ENCODE results near the gene ACO1. TPM values are rescaled to one million over a fixed set of nuclear protein-coding genes. Genes with fewer than 3 reads are reported as not detected.

The ACO1 gene
- polyA plus RNA-seq, 1 donor (not counting 4 experiments of a cell fraction or from before 2014, with no cell fraction given) = 29.2 TPM

GRCh38 chr9:32413424-32413823, 29.0 kb downstream of the ACO1 start:
- no peak for TF ChIP-seq CTCF (optimal IDR thresholded peaks at IDR 0.05 in 1 of 3, IDR thresholded peaks at IDR 0.05 in 1 of 3, conservative IDR thresholded peaks at IDR 0.05 in 1 of 3; ENCODE audit: extremely low read depth in 1 of 3, insufficient read depth in 2 of 3, low read length in 3 of 3)
- TF ChIP-seq EZH2 (IDR thresholded peaks at IDR 0.05; ENCODE audit: low read length) = no peak
- H3K9ac ChIP-seq (ENCODE audit: control insufficient read depth, extremely low read depth, insufficient read depth, low read length) = no peak overlapping the region
- no peaks in the 10 kb centered on the region for H4K20me1 ChIP-seq (ENCODE audit: control insufficient read depth, extremely low read depth, insufficient read depth, low read length)
- no peaks in the 10 kb centered on the region for H3K9me3 ChIP-seq (ENCODE audit: control insufficient read depth, low read depth, low read length)
- no peaks in the 10 kb centered on the region for H3K79me2 ChIP-seq (ENCODE audit: control insufficient read depth, insufficient read depth, low read length)
- H3K4me3 ChIP-seq (ENCODE audit: control insufficient read depth in 2 of 3, extremely low read depth in 1 of 3, insufficient read depth in 2 of 3, low read depth in 1 of 3, low read length in 3 of 3) = no peak overlapping the region
- peaks cover 2 to 6% of the 10 kb centered on the region in 2 experiments for H3K36me3 ChIP-seq (ENCODE audit: control insufficient read depth in 2 of 2, extremely low read depth in 1 of 2, insufficient read depth in 2 of 2, low read length in 2 of 2)
- FAIRE-seq = no peak
- H3K27me3 ChIP-seq (ENCODE audit: control insufficient read depth, extremely low read depth, insufficient read depth, low read length) = no peaks in the 10 kb centered on the region
- H3K4me1 ChIP-seq (ENCODE audit: control insufficient read depth, extremely low read depth, insufficient read depth, low read length) = no peaks in the 10 kb centered on the region
- H2AFZ ChIP-seq (ENCODE audit: control insufficient read depth, low read length) = no peak overlapping the region
- DNase-seq (ENCODE audit: low read depth, low spot score) = no peak
- H3K27ac ChIP-seq (ENCODE audit: control insufficient read depth, insufficient read depth, low read length) = no peak overlapping the region
- dilution Hi-C loops (cut with MboI; ENCODE audit: extremely low pct_ligation_motif_present, low sequenced_read_pairs) = no loop called here
- H3K9me1 ChIP-seq (ENCODE audit: control insufficient read depth, extremely low read depth, insufficient read depth, low read length) = no peaks in the 10 kb centered on the region
- H3K4me2 ChIP-seq (ENCODE audit: control insufficient read depth, extremely low read depth, insufficient read depth, low read depth, low read length) = no peak overlapping the region

GRCh38 chr9:32414856-32415255, 30.4 kb downstream of the ACO1 start:
- no peak overlapping the region for H3K9ac ChIP-seq (ENCODE audit: control insufficient read depth, extremely low read depth, insufficient read depth, low read length)
- H3K4me2 ChIP-seq (ENCODE audit: control insufficient read depth, extremely low read depth, insufficient read depth, low read depth, low read length) = no peak overlapping the region
- DNase-seq (ENCODE audit: low read depth, low spot score) (no peak), FAIRE-seq (no peak)
- H3K27ac ChIP-seq (ENCODE audit: control insufficient read depth, insufficient read depth, low read length) = no peak overlapping the region
- H3K79me2 ChIP-seq (ENCODE audit: control insufficient read depth, insufficient read depth, low read length) = no peaks in the 10 kb centered on the region
- H3K27me3 ChIP-seq (ENCODE audit: control insufficient read depth, extremely low read depth, insufficient read depth, low read length) = no peaks in the 10 kb centered on the region
- peaks cover 4 to 5% of the 10 kb centered on the region in 2 experiments for H3K36me3 ChIP-seq (ENCODE audit: control insufficient read depth in 2 of 2, extremely low read depth in 1 of 2, insufficient read depth in 2 of 2, low read length in 2 of 2)
- no peaks in the 10 kb centered on the region for H3K4me1 ChIP-seq (ENCODE audit: control insufficient read depth, extremely low read depth, insufficient read depth, low read length)
- no peaks in the 10 kb centered on the region for H3K9me1 ChIP-seq (ENCODE audit: control insufficient read depth, extremely low read depth, insufficient read depth, low read length)
- no peaks in the 10 kb centered on the region for H4K20me1 ChIP-seq (ENCODE audit: control insufficient read depth, extremely low read depth, insufficient read depth, low read length)
- dilution Hi-C loops (cut with MboI; ENCODE audit: extremely low pct_ligation_motif_present, low sequenced_read_pairs) = no loop called here
- no peak overlapping the region for H3K4me3 ChIP-seq (ENCODE audit: control insufficient read depth in 2 of 3, extremely low read depth in 1 of 3, insufficient read depth in 2 of 3, low read depth in 1 of 3, low read length in 3 of 3)
- H3K9me3 ChIP-seq (ENCODE audit: control insufficient read depth, low read depth, low read length) = no peaks in the 10 kb centered on the region
- TF ChIP-seq EZH2 (IDR thresholded peaks at IDR 0.05; ENCODE audit: low read length) (no peak), CTCF (optimal IDR thresholded peaks at IDR 0.05 in 1 of 3, IDR thresholded peaks at IDR 0.05 in 1 of 3, conservative IDR thresholded peaks at IDR 0.05 in 1 of 3; ENCODE audit: extremely low read depth in 1 of 3, insufficient read depth in 2 of 3, low read length in 3 of 3) (no peak)
- no peak overlapping the region for H2AFZ ChIP-seq (ENCODE audit: control insufficient read depth, low read length)

Measured in keratinocyte (primary cell).